Gastroesophageal sphincter (tissue), 3 donors: ENCODE data around the gene RBM17.

Experiments used
- POLR2A ChIP-seq, 2 donors: fragments of 450-650 bp; IDR thresholded peaks; one replicate each; pipeline ENCODE4 v1.6.1; 2017; ENCODE audit warnings: antibody characterized with exemption in 2 of 2, mild to moderate bottlenecking in 2 of 2, moderate library complexity in 1 of 2
- POLR2AphosphoS5 ChIP-seq: sonication (generic); formaldehyde crosslinking; IDR thresholded peaks from one replicate; pipeline ENCODE4 v1.6.1; 2017; ENCODE audit warnings: antibody characterized with exemption
- TF ChIP-seq, protein P1 (sequence below), 4 experiments: fragments of 200-600 bp in 2 of 4; fragments of 450-650 bp in 2 of 4; sonication (generic) in 1 of 4; IDR thresholded peaks; one replicate each; pipeline ENCODE4 v1.5.1; 2017 to 2019; ENCODE audit warnings: antibody characterized with exemption in 4 of 4, mild to moderate bottlenecking in 2 of 4, moderate library complexity in 2 of 4

DNA sequence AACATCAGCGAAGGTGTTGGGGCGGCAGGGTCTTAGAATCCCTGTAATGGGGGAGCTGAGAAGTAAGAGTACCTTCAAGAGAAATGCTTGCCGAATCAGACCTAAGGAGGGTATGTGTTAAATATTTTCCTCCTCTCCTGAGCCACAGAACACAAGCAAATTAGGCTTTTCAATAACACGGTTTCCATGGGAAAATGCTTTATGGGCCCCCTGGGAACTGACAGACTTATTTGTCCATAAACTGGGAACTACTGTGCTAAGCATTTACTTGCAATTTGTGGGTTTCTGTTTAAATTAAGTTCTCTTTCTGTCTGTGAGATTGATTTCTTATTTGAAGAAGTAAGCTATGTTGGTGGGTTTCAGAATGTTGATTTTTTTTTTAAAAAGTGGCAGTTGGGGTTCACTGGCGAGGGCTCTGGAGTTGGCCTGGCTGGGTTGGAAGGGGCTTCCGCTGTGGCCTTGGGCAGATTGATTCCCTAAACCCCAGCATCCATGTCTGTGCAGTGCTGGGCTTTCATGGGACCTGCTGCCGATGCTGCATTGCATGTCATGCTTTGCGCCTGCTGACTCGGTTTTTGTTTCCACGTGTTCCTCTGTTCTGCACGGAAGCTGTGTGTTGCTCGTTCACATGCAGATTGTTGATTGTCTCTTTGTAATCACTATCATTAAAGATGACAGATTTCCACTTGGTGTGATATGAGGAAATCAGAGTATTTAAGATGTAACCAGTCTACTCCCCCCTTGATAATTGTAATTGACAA is 7.2 kb downstream of the RBM17 start:
- TF ChIP-seq, protein P1, sequence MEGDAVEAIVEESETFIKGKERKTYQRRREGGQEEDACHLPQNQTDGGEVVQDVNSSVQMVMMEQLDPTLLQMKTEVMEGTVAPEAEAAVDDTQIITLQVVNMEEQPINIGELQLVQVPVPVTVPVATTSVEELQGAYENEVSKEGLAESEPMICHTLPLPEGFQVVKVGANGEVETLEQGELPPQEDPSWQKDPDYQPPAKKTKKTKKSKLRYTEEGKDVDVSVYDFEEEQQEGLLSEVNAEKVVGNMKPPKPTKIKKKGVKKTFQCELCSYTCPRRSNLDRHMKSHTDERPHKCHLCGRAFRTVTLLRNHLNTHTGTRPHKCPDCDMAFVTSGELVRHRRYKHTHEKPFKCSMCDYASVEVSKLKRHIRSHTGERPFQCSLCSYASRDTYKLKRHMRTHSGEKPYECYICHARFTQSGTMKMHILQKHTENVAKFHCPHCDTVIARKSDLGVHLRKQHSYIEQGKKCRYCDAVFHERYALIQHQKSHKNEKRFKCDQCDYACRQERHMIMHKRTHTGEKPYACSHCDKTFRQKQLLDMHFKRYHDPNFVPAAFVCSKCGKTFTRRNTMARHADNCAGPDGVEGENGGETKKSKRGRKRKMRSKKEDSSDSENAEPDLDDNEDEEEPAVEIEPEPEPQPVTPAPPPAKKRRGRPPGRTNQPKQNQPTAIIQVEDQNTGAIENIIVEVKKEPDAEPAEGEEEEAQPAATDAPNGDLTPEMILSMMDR (IDR thresholded peaks at IDR 0.05) = no peak
- TF ChIP-seq POLR2A (IDR thresholded peaks at IDR 0.05) (no peak), POLR2AphosphoS5 (no peak)
